ENCODE results near the gene DOCK10. TPM values are rescaled to one million over a fixed set of nuclear protein-coding genes. Genes with fewer than 3 reads are reported as not detected.

Gene DOCK10
- total RNA-seq, 4 donors from 2014 or later: 3.8 to 33.2 (median 12.3) TPM

GRCh38 chr2:224890372-224890771, 151.9 kb downstream of the DOCK10 start:
- DNase-seq: no peak
- TF ChIP-seq CTCF (IDR thresholded peaks at IDR 0.05) (no peak), POLR2A (IDR thresholded peaks at IDR 0.05) (no peak)
- H3K36me3 ChIP-seq: no peaks in the 10 kb centered on the region
- H3K27me3 ChIP-seq: no peaks in the 10 kb centered on the region
- no peak overlapping the region for H3K27ac ChIP-seq
- intact Hi-C loops (cut with DNase I; ENCODE audit: low total_unique reads): no loop called here
- H3K4me3 ChIP-seq: no peak overlapping the region
- no peaks in the 10 kb centered on the region for H3K9me3 ChIP-seq
- H3K4me1 ChIP-seq: no peaks in the 10 kb centered on the region

GRCh38 chr2:224887141-224887540, 155.1 kb downstream of the DOCK10 start:
- Histone ChIP-seq H3K4me1 (no peaks in the 10 kb centered on the region), H3K27ac (no peak overlapping the region), H3K27me3 (no peaks in the 10 kb centered on the region), H3K36me3 (no peaks in the 10 kb centered on the region), H3K9me3 (no peaks in the 10 kb centered on the region), H3K4me3 (no peak overlapping the region)
- no peak for TF ChIP-seq CTCF (IDR thresholded peaks at IDR 0.05)
- no peak for TF ChIP-seq POLR2A (IDR thresholded peaks at IDR 0.05)
- no peak for DNase-seq
- intact Hi-C loops (cut with DNase I; ENCODE audit: low total_unique reads): no loop called here

- no peak overlapping the region for H3K4me3 ChIP-seq
- H3K27ac ChIP-seq: no peak overlapping the region
- intact Hi-C loops (cut with DNase I; ENCODE audit: low total_unique reads): no loop called here
- no peaks in the 10 kb centered on the region for H3K36me3 ChIP-seq
- no peak for TF ChIP-seq POLR2A (IDR thresholded peaks at IDR 0.05)
- no peak for TF ChIP-seq CTCF (IDR thresholded peaks at IDR 0.05)
- no peak for DNase-seq
- no peaks in the 10 kb centered on the region for H3K27me3 ChIP-seq
- no peaks in the 10 kb centered on the region for H3K9me3 ChIP-seq
- H3K4me1 ChIP-seq: no peaks in the 10 kb centered on the region
These were observed 156.3 kb downstream of the DOCK10 start for GRCh38 chr2:224885836-224886547.

DNA sequence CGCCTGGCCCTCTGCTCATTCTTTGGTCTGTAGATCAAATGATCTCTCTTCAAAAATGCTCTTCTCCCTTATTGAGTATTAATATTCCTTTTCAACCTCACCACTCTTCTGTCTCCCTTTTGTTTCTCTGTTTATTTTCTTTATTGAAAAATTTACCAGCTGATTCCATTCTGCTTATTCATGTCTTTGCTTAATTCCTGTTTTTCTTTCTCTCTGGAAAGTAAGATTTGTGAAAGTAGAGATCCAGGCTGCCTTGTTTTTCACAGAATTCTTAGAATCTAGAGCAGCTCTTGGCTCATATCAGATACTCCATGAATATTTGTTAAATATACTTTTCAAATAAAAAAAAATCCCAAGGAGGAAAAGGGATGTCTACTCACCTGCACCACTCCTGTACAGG, 157.0 kb downstream of the DOCK10 start:
- Histone ChIP-seq H3K4me1 (no peaks in the 10 kb centered on the region), H3K4me3 (no peak overlapping the region), H3K27me3 (no peaks in the 10 kb centered on the region), H3K36me3 (no peaks in the 10 kb centered on the region), H3K27ac (no peak overlapping the region), H3K9me3 (no peaks in the 10 kb centered on the region)
- intact Hi-C loops (cut with DNase I; ENCODE audit: low total_unique reads): no loop called here
- TF ChIP-seq CTCF (IDR thresholded peaks at IDR 0.05) (no peak), POLR2A (IDR thresholded peaks at IDR 0.05) (no peak)
- DNase-seq: no peak

GRCh38 chr2:224884188-224884587, 158.1 kb downstream of the DOCK10 start:
- Histone ChIP-seq H3K27ac (no peak overlapping the region), H3K9me3 (no peaks in the 10 kb centered on the region), H3K36me3 (no peaks in the 10 kb centered on the region), H3K27me3 (no peaks in the 10 kb centered on the region), H3K4me1 (no peaks in the 10 kb centered on the region), H3K4me3 (no peak overlapping the region)
- intact Hi-C loops (cut with DNase I; ENCODE audit: low total_unique reads): no loop called here
- TF ChIP-seq CTCF (IDR thresholded peaks at IDR 0.05) (no peak), POLR2A (IDR thresholded peaks at IDR 0.05) (no peak)
- no peak for DNase-seq

Data from uterus (tissue), 4 donors.